ENCODE measurements around the gene CD200R1L. TPM values are rescaled to one million over a fixed set of nuclear protein-coding genes. Genes with fewer than 3 reads are reported as not detected.

The CD200R1L gene
- total RNA-seq, 1 experiment from 2014 or later, result not detected

GRCh38 chr3:112888381-112889085 is 41.9 kb upstream of the CD200R1L start:
- no peak overlapping the region for H2AK5ac ChIP-seq (ENCODE audit: insufficient read length, low read length)
- H3K14ac ChIP-seq (ENCODE audit: insufficient read depth, low read length), result no peak overlapping the region
- Mint-ChIP-seq H3K36me3 (ENCODE audit: insufficient read depth in 1 of 3, low read depth in 3 of 3) (peaks cover 0 to 8% (median 5%) of the 10 kb centered on the region in 3 experiments; a peak in 5 of 7 replicates), H3K27ac (no peak overlapping the region), H3K9me3 (peaks cover 3 to 6% of the 10 kb centered on the region in 2 experiments; a peak in 4 of 5 replicates), H3K4me3 (no peak overlapping the region), H3K4me1 (peaks cover 16 to 18% of the 10 kb centered on the region in 2 experiments), H3K27me3 (ENCODE audit: low read depth) (no peaks in the 10 kb centered on the region)
- H3K23me2 ChIP-seq (ENCODE audit: insufficient read length, low read depth, low read length, poor library complexity, severe bottlenecking), result no peaks in the 10 kb centered on the region
- H3K27me3 ChIP-seq (ENCODE audit: insufficient read depth, low read length), result no peaks in the 10 kb centered on the region; the same call in 1 of the 2 replicates
- peaks cover 6% of the 10 kb centered on the region; the same call in 1 of the 2 replicates for H3K4me1 ChIP-seq (ENCODE audit: insufficient read depth, low read length)
- DNase-seq, result no peak
- H2BK5ac ChIP-seq (ENCODE audit: insufficient read length, low read length), result no peak overlapping the region
- no peak overlapping the region for H4K91ac ChIP-seq (ENCODE audit: insufficient read length, low read depth, low read length)
- whole genome bisulfite sequencing (ENCODE audit: extremely low coverage, insufficient read length, low lambda C conversion rate), result no CpG with 5 or more reads among the region's 2 CpGs
- no peak overlapping the region for H2BK20ac ChIP-seq (ENCODE audit: low read depth, low read length, poor library complexity, severe bottlenecking)
- no peak overlapping the region for H2BK12ac ChIP-seq (ENCODE audit: insufficient read length, low read depth, low read length)
- H2BK15ac ChIP-seq (ENCODE audit: low read depth, low read length), result no peak overlapping the region
- no peak overlapping the region for H3T11ph ChIP-seq (ENCODE audit: low read length)
- H3K79me1 ChIP-seq (ENCODE audit: insufficient read depth, low read depth, low read length, poor library complexity, severe bottlenecking), result no peaks in the 10 kb centered on the region
- no peak overlapping the region for H2BK120ac ChIP-seq (ENCODE audit: low read depth, low read length, poor library complexity, severe bottlenecking)
- no peak overlapping the region for H3K18ac ChIP-seq (ENCODE audit: insufficient read length, low read depth, low read length)
- H3K4me2 ChIP-seq (ENCODE audit: insufficient read depth, insufficient read length, low read length), result no peak overlapping the region
- H4K20me1 ChIP-seq (ENCODE audit: control insufficient read depth, insufficient read depth, insufficient read length), result no peaks in the 10 kb centered on the region
- no peak for TF ChIP-seq CTCF (conservative IDR thresholded peaks at IDR 0.05)
- H2AFZ ChIP-seq (ENCODE audit: low read length), result no peak overlapping the region
- H3K79me2 ChIP-seq (ENCODE audit: insufficient read depth, low read length), result no peaks in the 10 kb centered on the region
- no peak overlapping the region for H3K56ac ChIP-seq (ENCODE audit: insufficient read length, low read depth, low read length)
- no peak overlapping the region for H3K9ac ChIP-seq (ENCODE audit: extremely low read depth, insufficient read length, low read length)
- no peak overlapping the region for H4K8ac ChIP-seq (replicated peaks; ENCODE audit: insufficient read length, low read depth, low read length)
- H4K5ac ChIP-seq (ENCODE audit: insufficient read length, low read depth, low read length), result no peak overlapping the region
- no peak overlapping the region for H3K23ac ChIP-seq (ENCODE audit: insufficient read length, low read depth, low read length)
- no peak overlapping the region for H3K27ac ChIP-seq (ENCODE audit: insufficient read length, low read depth, low read length)
- H3K9me3 ChIP-seq (ENCODE audit: control insufficient read depth, low read depth, low read length), result no peaks in the 10 kb centered on the region
- no peak overlapping the region for H3K4ac ChIP-seq (ENCODE audit: low read depth, low read length)
